ENCODE data around the gene ACAP1.
A peak's percentile ranks its signal among the peaks of the same experiment; 100 is the strongest.
"Not testable (repeated sequence)": the region's sequence is repeated elsewhere in the genome, so short reads cannot be mapped to it uniquely, and the experiment has no call there.

Gene ACAP1

GRCh38 chr17:7329374-7329996 lies 6.8 kb upstream of the ACAP1 start:
- DNase-seq = peak; percentile 99

- peak; percentile 72 for DNase-seq
Observed at GRCh38 chr17:7329997-7330637, 6.2 kb upstream of the ACAP1 start.

- no peak for DNase-seq
Observed at GRCh38 chr17:7330638-7331015, 5.7 kb upstream of the ACAP1 start.

GRCh38 chr17:7332111-7332510 lies 4.2 kb upstream of the ACAP1 start:
- no peak for DNase-seq

GRCh38 chr17:7332600-7333069 lies 3.7 kb upstream of the ACAP1 start:
- DNase-seq = not testable (repeated sequence)

GRCh38 chr17:7334938-7335538 lies 1.3 kb upstream of the ACAP1 start:
- DNase-seq = no peak

GRCh38 chr17:7335765-7336164 lies 564 bp upstream of the ACAP1 start:
- not testable (repeated sequence) for DNase-seq

GRCh38 chr17:7337600-7337999 lies 1.3 kb downstream of the ACAP1 start:
- DNase-seq = not testable (repeated sequence)

- no peak for DNase-seq
Observed at GRCh38 chr17:7340179-7340578, 3.9 kb downstream of the ACAP1 start.

- DNase-seq = no peak
Observed at GRCh38 chr17:7341842-7342241, 5.5 kb downstream of the ACAP1 start.

- DNase-seq = no peak
Observed at GRCh38 chr17:7343250-7343649, 6.9 kb downstream of the ACAP1 start.

GRCh38 chr17:7346761-7347614 lies 10.7 kb downstream of the ACAP1 start:
- no peak for DNase-seq

- DNase-seq = no peak
Observed at GRCh38 chr17:7347630-7348477, 11.5 kb downstream of the ACAP1 start.

- no peak for DNase-seq
Observed at GRCh38 chr17:7348478-7349242, 12.3 kb downstream of the ACAP1 start.

GRCh38 chr17:7351665-7352502 lies 15.6 kb downstream of the ACAP1 start, which contains the start of gene KCTD11:
TSS of gene KCTD11 (plus strand) at chr17:7352162.
- peak; percentile 92 for DNase-seq

GRCh38 chr17:7352503-7352889 lies 16.2 kb downstream of the ACAP1 start:
- DNase-seq = no peak

GRCh38 chr17:7352910-7353635 lies 16.7 kb downstream of the ACAP1 start:
- no peak for DNase-seq

- peak; percentile 37 for DNase-seq
Observed at GRCh38 chr17:7354262-7354843, 18.0 kb downstream of the ACAP1 start.

- peak; percentile 22 for DNase-seq
Observed at GRCh38 chr17:7355053-7355452, 18.7 kb downstream of the ACAP1 start, which contains the start of gene TMEM95. TSS of gene TMEM95 (plus strand) at chr17:7355156. CDS start at chr17:7355205, 49 bp downstream.
